Hepatocyte (in vitro differentiated cells): ENCODE results near the gene ACP5. TPM values are rescaled to one million over a fixed set of nuclear protein-coding genes. Genes with fewer than 3 reads are reported as not detected.

Experiments used
- DNase-seq: peaks from one replicate; pipeline ENCODE4 v3.0.0-alpha.2; 2016; ENCODE audit warnings: low spot score
- H2AFZ ChIP-seq: fragments of 200-600 bp; sonication (generic); 2 replicates; pipeline ENCODE4 v1.6.0; 2016; ENCODE audit warnings: antibody characterized with exemption, mild to moderate bottlenecking
- H3K27ac ChIP-seq: fragments of 200-600 bp; sonication (generic); 2 replicates; pipeline ENCODE4 v1.5.1; 2016; ENCODE audit warnings: mild to moderate bottlenecking
- H3K27me3 ChIP-seq: fragments of 200-600 bp; sonication (generic); 2 replicates; pipeline ENCODE4 v1.6.1; 2016
- H3K36me3 ChIP-seq: fragments of 200-600 bp; sonication (generic); replicated peaks from 2 replicates; pipeline ENCODE4 v1.5.1; 2016; ENCODE audit warnings: low read depth; ENCODE audit not compliant: insufficient read depth
- H3K4me1 ChIP-seq: fragments of 200-600 bp; sonication (generic); 2 replicates; pipeline ENCODE4 v1.5.1; 2016; ENCODE audit warnings: mild to moderate bottlenecking, moderate library complexity; ENCODE audit not compliant: insufficient read depth
- H3K4me2 ChIP-seq: fragments of 200-600 bp; sonication (generic); 2 replicates; pipeline ENCODE4 v1.6.0; 2016
- H3K4me3 ChIP-seq: fragments of 200-600 bp; sonication (generic); 2 replicates; pipeline ENCODE4 v1.5.1; 2016; ENCODE audit warnings: mild to moderate bottlenecking
- H3K79me2 ChIP-seq: fragments of 200-600 bp; sonication (generic); 2 replicates; pipeline ENCODE4 v1.6.0; 2017; ENCODE audit warnings: mild to moderate bottlenecking
- H3K9me2 ChIP-seq: fragments of 200-600 bp; sonication (generic); replicated peaks from 2 replicates; pipeline ENCODE4 v1.6.0; 2017; ENCODE audit warnings: mild to moderate bottlenecking; ENCODE audit not compliant: insufficient read depth
- H3K9me3 ChIP-seq: fragments of 200-600 bp; sonication (generic); 2 replicates; pipeline ENCODE4 v1.5.1; 2016; ENCODE audit warnings: low read depth, mild to moderate bottlenecking
- H4K20me1 ChIP-seq: fragments of 200-600 bp; sonication (generic); 2 replicates; pipeline ENCODE4 v1.6.0; 2016; ENCODE audit warnings: mild to moderate bottlenecking; ENCODE audit not compliant: insufficient read depth, poor library complexity, severe bottlenecking
- EZH2 ChIP-seq: fragments of 200-600 bp; sonication (generic); IDR thresholded peaks from 2 replicates; pipeline ENCODE4 v1.6.1; 2016; ENCODE audit warnings: antibody characterized with exemption, mild to moderate bottlenecking, borderline replicate concordance
- EZH2phosphoT487 ChIP-seq: fragments of 200-600 bp; sonication (generic); IDR thresholded peaks from one replicate; pipeline ENCODE4 v1.6.1; 2018; ENCODE audit warnings: antibody characterized with exemption, mild to moderate bottlenecking, low read depth, moderate library complexity; ENCODE audit not compliant: unreplicated experiment, severe bottlenecking
- WGBS: methylation state at CpG from one replicate; pipeline ENCODE4 v1.1.6; 2016; ENCODE audit warnings: low lambda C conversion rate; ENCODE audit errors: missing lambda C conversion rate; 5-methylcytosine and 5-hydroxymethylcytosine counted together
- polyA plus RNA-seq: library from polyadenylated mRNA; unstranded; fragments of >200 nt; fragmentation: Nextera tagmentation; extraction: Ambion mirVana; gene quantifications from 2 replicates; pipeline ENCODE4 v1.2.1, GENCODE V29; 2016
- total RNA-seq: library from RNA; depleted of rRNA; stranded (reverse); fragments of >200 nt; gene quantifications from 2 replicates; pipeline ENCODE4 v1.2.3, GENCODE V29; 2014
- TF ChIP-seq, protein P1 (sequence below): fragments of 200-600 bp; sonication (generic); IDR thresholded peaks from 2 replicates; pipeline ENCODE4 v1.5.1; 2016; ENCODE audit warnings: antibody characterized with exemption, mild to moderate bottlenecking; ENCODE audit not compliant: poor library complexity

Gene ACP5
- total and polyA plus RNA-seq, 2 experiments from 2014 or later = 7.2 to 18.1 TPM

DNA sequence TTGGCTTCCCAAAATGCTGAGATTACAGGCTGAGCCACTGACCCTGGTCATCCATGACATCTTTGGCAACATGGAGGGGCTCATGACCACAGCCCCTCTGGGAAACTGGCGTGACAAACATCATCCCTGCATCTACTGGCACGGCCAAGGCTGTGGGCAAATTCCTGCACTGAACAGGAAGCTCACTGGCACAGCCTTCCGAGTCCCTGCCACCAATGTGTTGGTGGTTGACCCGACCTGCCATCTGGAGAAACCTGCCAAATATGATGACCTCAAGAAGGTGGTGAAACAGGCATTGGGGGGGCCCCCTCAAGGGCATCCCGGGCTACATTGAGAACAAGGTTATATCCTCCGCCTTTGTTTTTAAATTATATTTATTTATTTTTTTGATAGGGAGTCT is 8.9 kb upstream of the ACP5 start:
- no peaks in the 10 kb centered on the region for H3K36me3 ChIP-seq
- no peak overlapping the region for H3K4me2 ChIP-seq
- DNase-seq = no peak
- no peaks in the 10 kb centered on the region for H3K79me2 ChIP-seq
- H2AFZ ChIP-seq = no peak overlapping the region
- H3K4me3 ChIP-seq = no peak overlapping the region
- H4K20me1 ChIP-seq = no peaks in the 10 kb centered on the region
- H3K27me3 ChIP-seq = no peaks in the 10 kb centered on the region
- no peaks in the 10 kb centered on the region for H3K9me2 ChIP-seq
- no peak overlapping the region for H3K27ac ChIP-seq
- H3K9me3 ChIP-seq = no peaks in the 10 kb centered on the region
- no peaks in the 10 kb centered on the region for H3K4me1 ChIP-seq
- 91% methylated on average over 6 of the region's 6 CpGs for WGBS
- TF ChIP-seq EZH2phosphoT487 = no peak
- TF ChIP-seq, protein P1, sequence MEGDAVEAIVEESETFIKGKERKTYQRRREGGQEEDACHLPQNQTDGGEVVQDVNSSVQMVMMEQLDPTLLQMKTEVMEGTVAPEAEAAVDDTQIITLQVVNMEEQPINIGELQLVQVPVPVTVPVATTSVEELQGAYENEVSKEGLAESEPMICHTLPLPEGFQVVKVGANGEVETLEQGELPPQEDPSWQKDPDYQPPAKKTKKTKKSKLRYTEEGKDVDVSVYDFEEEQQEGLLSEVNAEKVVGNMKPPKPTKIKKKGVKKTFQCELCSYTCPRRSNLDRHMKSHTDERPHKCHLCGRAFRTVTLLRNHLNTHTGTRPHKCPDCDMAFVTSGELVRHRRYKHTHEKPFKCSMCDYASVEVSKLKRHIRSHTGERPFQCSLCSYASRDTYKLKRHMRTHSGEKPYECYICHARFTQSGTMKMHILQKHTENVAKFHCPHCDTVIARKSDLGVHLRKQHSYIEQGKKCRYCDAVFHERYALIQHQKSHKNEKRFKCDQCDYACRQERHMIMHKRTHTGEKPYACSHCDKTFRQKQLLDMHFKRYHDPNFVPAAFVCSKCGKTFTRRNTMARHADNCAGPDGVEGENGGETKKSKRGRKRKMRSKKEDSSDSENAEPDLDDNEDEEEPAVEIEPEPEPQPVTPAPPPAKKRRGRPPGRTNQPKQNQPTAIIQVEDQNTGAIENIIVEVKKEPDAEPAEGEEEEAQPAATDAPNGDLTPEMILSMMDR = no peak
- no peak for TF ChIP-seq EZH2

DNA sequence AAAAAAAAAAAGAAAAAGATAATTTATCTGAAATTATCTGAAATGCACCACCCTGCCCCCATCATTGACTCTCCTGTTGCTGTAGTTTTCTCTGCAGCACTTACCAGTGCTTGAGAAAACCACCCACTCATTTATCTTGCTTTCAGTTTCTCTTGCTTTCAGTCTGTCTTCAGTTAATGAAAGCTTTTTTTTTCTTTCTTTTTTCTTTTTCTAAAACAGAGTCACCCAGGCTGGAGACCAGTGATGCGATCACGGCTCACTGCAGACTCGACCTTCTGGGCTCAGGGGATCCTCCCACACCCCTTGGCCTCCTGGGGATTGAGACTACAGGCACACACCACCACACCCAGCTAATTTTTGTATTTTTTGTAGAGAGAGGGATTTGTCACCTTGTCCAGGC is 4.3 kb upstream of the ACP5 start:
- Histone ChIP-seq H3K79me2 (no peaks in the 10 kb centered on the region), H3K4me1 (no peaks in the 10 kb centered on the region), H3K9me2 (no peaks in the 10 kb centered on the region), H3K4me2 (no peak overlapping the region), H3K27ac (no peak overlapping the region), H4K20me1 (no peaks in the 10 kb centered on the region), H3K4me3 (no peak overlapping the region), H2AFZ (no peak overlapping the region), H3K27me3 (no peaks in the 10 kb centered on the region), H3K36me3 (no peaks in the 10 kb centered on the region), H3K9me3 (no peaks in the 10 kb centered on the region)
- TF ChIP-seq EZH2phosphoT487 (no peak), EZH2 (no peak)
- TF ChIP-seq, protein P1 = no peak
- no peak for DNase-seq
- WGBS = 72% methylated on average over 3 of the region's 3 CpGs

DNA sequence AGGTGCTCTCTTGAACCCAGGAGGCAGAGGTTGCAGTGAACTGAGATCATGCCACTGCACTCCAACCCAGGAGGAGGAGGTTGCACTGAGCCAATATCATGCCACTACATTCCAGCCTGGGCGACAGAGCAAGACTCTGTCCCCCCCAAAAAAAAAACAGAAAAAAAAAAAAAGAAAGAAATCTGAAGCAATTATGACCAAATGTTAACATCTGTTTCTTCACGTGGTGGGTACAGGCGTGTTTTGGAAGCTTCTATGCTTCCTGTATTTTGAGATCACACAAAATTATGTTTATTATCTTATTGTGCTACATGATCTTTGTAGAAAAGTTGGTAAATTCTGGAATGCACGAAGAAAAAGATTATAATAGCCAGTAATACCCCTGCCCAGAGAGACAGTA is 2.7 kb upstream of the ACP5 start:
- WGBS = 90% methylated on average over 4 of the region's 4 CpGs
- no peak for DNase-seq
- H3K27me3 ChIP-seq = no peaks in the 10 kb centered on the region
- no peak overlapping the region for H3K4me2 ChIP-seq
- H3K79me2 ChIP-seq = no peaks in the 10 kb centered on the region
- TF ChIP-seq EZH2phosphoT487 (no peak), EZH2 (no peak)
- TF ChIP-seq, protein P1 = no peak
- no peaks in the 10 kb centered on the region for H3K9me3 ChIP-seq
- no peak overlapping the region for H2AFZ ChIP-seq
- H3K4me3 ChIP-seq = no peak overlapping the region
- H3K9me2 ChIP-seq = no peaks in the 10 kb centered on the region
- H3K36me3 ChIP-seq = no peaks in the 10 kb centered on the region
- H3K27ac ChIP-seq = no peak overlapping the region
- H3K4me1 ChIP-seq = no peaks in the 10 kb centered on the region
- H4K20me1 ChIP-seq = no peaks in the 10 kb centered on the region
